Glutamatergic neuron (in vitro differentiated cells): ENCODE measurements around the gene ARID1B. TPM values are rescaled to one million over a fixed set of nuclear protein-coding genes. Genes with fewer than 3 reads are reported as not detected.

Experiments
- DNase-seq: peaks from one replicate; pipeline ENCODE4 v3.0.0; 2022
- H3K27ac Mint-ChIP-seq: one replicate; pipeline ENCODE4 v1.8.0; 2020; ENCODE audit warnings: mild to moderate bottlenecking, mixed read lengths, inconsistent platforms; ENCODE audit not compliant: unreplicated experiment
- H3K27me3 Mint-ChIP-seq: one replicate; pipeline ENCODE4 v1.8.0; 2020; ENCODE audit warnings: mild to moderate bottlenecking, moderate library complexity, mixed read lengths, inconsistent platforms; ENCODE audit not compliant: unreplicated experiment
- H3K36me3 Mint-ChIP-seq: one replicate; pipeline ENCODE4 v1.8.0; 2020; ENCODE audit warnings: mild to moderate bottlenecking, mixed read lengths, inconsistent platforms; ENCODE audit not compliant: unreplicated experiment
- H3K4me1 Mint-ChIP-seq: one replicate; pipeline ENCODE4 v1.8.0; 2020; ENCODE audit warnings: mild to moderate bottlenecking, low read depth, mixed read lengths, inconsistent platforms; ENCODE audit not compliant: unreplicated experiment
- H3K4me3 Mint-ChIP-seq: one replicate; pipeline ENCODE4 v1.8.0; 2020; ENCODE audit warnings: mild to moderate bottlenecking, mixed read lengths, inconsistent platforms; ENCODE audit not compliant: unreplicated experiment
- H3K9me3 Mint-ChIP-seq: one replicate; pipeline ENCODE4 v1.8.0; 2020; ENCODE audit warnings: mild to moderate bottlenecking, moderate library complexity, mixed read lengths, inconsistent platforms; ENCODE audit not compliant: unreplicated experiment
- CTCF ChIP-seq: fragments of 200-600 bp; sonication (generic); IDR thresholded peaks from one replicate; pipeline ENCODE4 v1.5.0; 2021; ENCODE audit not compliant: partially characterized antibody, unreplicated experiment
- total RNA-seq: library from RNA; stranded (reverse); fragmentation: NEBNext Ultra II Directional; extraction: Animal tissue kit (Norgen Biotek cat#: 25700); gene quantifications from one replicate; pipeline ENCODE4 v1.2.1, GENCODE V29; 2021; ENCODE audit not compliant: unreplicated experiment

ARID1B gene
- total RNA-seq, 1 donor from 2014 or later = 202 TPM

- no peaks in the 10 kb centered on the region for H3K36me3 Mint-ChIP-seq
- no peak for TF ChIP-seq CTCF
- no peak for DNase-seq
- peaks cover 15% of the 10 kb centered on the region for H3K9me3 Mint-ChIP-seq
- H3K4me1 Mint-ChIP-seq = peaks cover 64% of the 10 kb centered on the region
- peak overlapping the region; percentile 88 for H3K27ac Mint-ChIP-seq
- H3K4me3 Mint-ChIP-seq = peak overlapping the region; percentile 53
- H3K27me3 Mint-ChIP-seq = peaks cover 11% of the 10 kb centered on the region
Measured at GRCh38 chr6:156879591-156879990, 102.4 kb downstream of the ARID1B start.

GRCh38 chr6:156880913-156881312 lies 103.7 kb downstream of the ARID1B start:
- peaks cover 14% of the 10 kb centered on the region for H3K9me3 Mint-ChIP-seq
- TF ChIP-seq CTCF = no peak

GRCh38 chr6:156881687-156882629 lies 104.8 kb downstream of the ARID1B start:
- Mint-ChIP-seq H3K27me3 (peaks cover 11% of the 10 kb centered on the region), H3K9me3 (peaks cover 14% of the 10 kb centered on the region), H3K4me1 (peaks cover 58% of the 10 kb centered on the region), H3K36me3 (no peaks in the 10 kb centered on the region), H3K27ac (peak overlapping the region; percentile 73), H3K4me3 (peak overlapping the region; percentile 59)
- TF ChIP-seq CTCF = no peak
- peak; percentile 34 for DNase-seq

More at GRCh38 chr6:156880913-156881312, 103.7 kb downstream of the ARID1B start:
- no peak overlapping the region for H3K4me3 Mint-ChIP-seq
- no peaks in the 10 kb centered on the region for H3K36me3 Mint-ChIP-seq
- no peak for DNase-seq
- H3K27ac Mint-ChIP-seq = peak overlapping the region; percentile 44
- peaks cover 13% of the 10 kb centered on the region for H3K27me3 Mint-ChIP-seq
- peaks cover 56% of the 10 kb centered on the region for H3K4me1 Mint-ChIP-seq

GRCh38 chr6:156883497-156884252 lies 106.5 kb downstream of the ARID1B start:
- no peaks in the 10 kb centered on the region for H3K36me3 Mint-ChIP-seq
- no peak for TF ChIP-seq CTCF
- DNase-seq = no peak
- no peak overlapping the region for H3K27ac Mint-ChIP-seq
- H3K4me1 Mint-ChIP-seq = peaks cover 61% of the 10 kb centered on the region
- peaks cover 14% of the 10 kb centered on the region for H3K9me3 Mint-ChIP-seq
- H3K27me3 Mint-ChIP-seq = peaks cover 7% of the 10 kb centered on the region
- H3K4me3 Mint-ChIP-seq = no peak overlapping the region
